K562 (cell line): ENCODE measurements around the gene ALKBH2. TPM values are rescaled to one million over a fixed set of nuclear protein-coding genes. Genes with fewer than 3 reads are reported as not detected.

Experiments
- ATAC-seq: fragments of 200-7000 bp; cut with Tn5 transposase; 3 replicates; pipeline ENCODE4 v1.9.1; 2020; ENCODE audit warnings: moderate library complexity
- BruUV-seq: library from RNA; stranded (reverse); fragments of 400-500 nt; replicated peaks from 2 replicates; lab custom pipeline; 2021; lab: Mats Ljungman, UMichigan
- CTCF ChIA-PET: fragments of 300-600 bp; formaldehyde crosslinking; extraction: SDS; loops from one replicate; lab custom pipeline; 2021; ENCODE audit warnings: low intra/inter-chr PET ratio; lab: Yijun Ruan, JAX
- POLR2A ChIA-PET: fragments of 300-600, 350-650 bp; sonication (Branson Sonifier 250); formaldehyde crosslinking; extraction: SDS; loops from one replicate; lab custom pipeline; 2021; ENCODE audit warnings: antibody characterized with exemption, inconsistent platforms; lab: Yijun Ruan, JAX
- DNase-seq, 4 experiments: peaks; one replicate each; pipeline versions ENCODE4 v3.0.0 to v3.0.0-alpha.2; 2011 to 2018; ENCODE audit warnings: low spot score in 3 of 4, mixed read lengths in 3 of 4; ENCODE audit errors: extremely low read depth in 1 of 4
- FAIRE-seq: peaks from 2 replicates; lab custom pipeline; 2011; peaks lifted over from hg19 to GRCh38; lab: Jason Lieb, UNC
- H2AFZ ChIP-seq: 2 replicates; pipeline ENCODE4 v1.6.0; 2011; ENCODE audit warnings: low read depth, low read length, control low read depth, inconsistent platforms
- H3K27ac ChIP-seq: fragments of 200-600 bp; 3 replicates; pipeline ENCODE4 v1.8.0; 2011; ENCODE audit warnings: low read depth, mild to moderate bottlenecking, control low read depth, inconsistent platforms, low read length, moderate library complexity, mixed read lengths; ENCODE audit errors: extremely low read depth
- H3K27me3 ChIP-seq, 2 experiments: fragments of 300-600 bp in 1 of 2; 2 replicates in 1 of 2; 3 replicates in 1 of 2; pipeline versions ENCODE4 v1.6.0 to v1.8.0; 2011; ENCODE audit warnings: inconsistent platforms in 2 of 2, low read length in 2 of 2, mild to moderate bottlenecking in 1 of 2, mixed read lengths in 1 of 2, moderate library complexity in 1 of 2; ENCODE audit not compliant: control insufficient read depth in 2 of 2, insufficient read depth in 2 of 2
- H3K36me3 ChIP-seq: fragments of 300-600 bp; 3 replicates; pipeline ENCODE4 v1.8.0; 2011; ENCODE audit warnings: mild to moderate bottlenecking, low read length, inconsistent platforms; ENCODE audit not compliant: control insufficient read depth, insufficient read depth
- H3K4me1 ChIP-seq, 2 experiments: fragments of 200-600 bp in 1 of 2; replicated peaks in 1 of 2; 2 replicates in 1 of 2; 3 replicates in 1 of 2; pipeline versions ENCODE4 v1.5.1 to v1.8.0; 2011; ENCODE audit warnings: inconsistent platforms in 2 of 2, low read length in 2 of 2, mild to moderate bottlenecking in 1 of 2, mixed read lengths in 1 of 2, moderate library complexity in 1 of 2; ENCODE audit not compliant: control insufficient read depth in 2 of 2, insufficient read depth in 2 of 2
- H3K4me2 ChIP-seq: 2 replicates; pipeline ENCODE4 v1.6.1; 2011; ENCODE audit warnings: low read length, control low read depth, inconsistent platforms, mixed read lengths; ENCODE audit not compliant: insufficient read depth
- H3K4me3 ChIP-seq: fragments of 200-600 bp; sonication (generic), shearing (Covaris generic); 2 replicates; pipeline ENCODE4 v1.5.1; 2016; ENCODE audit warnings: control low read depth, inconsistent platforms
- H3K79me2 ChIP-seq: fragments of 200-600 bp; 3 replicates; pipeline ENCODE4 v1.8.0; 2011; ENCODE audit warnings: low read length, inconsistent platforms; ENCODE audit not compliant: control insufficient read depth, insufficient read depth
- H3K9ac ChIP-seq, 2 experiments: 2 replicates each; pipeline versions ENCODE4 v1.6.0 to v1.6.1; 2011; ENCODE audit warnings: low read depth in 2 of 2, low read length in 2 of 2, control low read depth in 1 of 2, inconsistent platforms in 1 of 2, mild to moderate bottlenecking in 1 of 2, mixed read lengths in 1 of 2; ENCODE audit not compliant: insufficient read depth in 1 of 2
- H3K9me1 ChIP-seq: one replicate; pipeline ENCODE4 v1.6.0; 2011; ENCODE audit warnings: inconsistent platforms, mild to moderate bottlenecking, low read length, moderate library complexity; ENCODE audit not compliant: control insufficient read depth, insufficient read depth
- H3K9me3 ChIP-seq: replicated peaks from 2 replicates; pipeline ENCODE4 v1.5.1; 2011; ENCODE audit warnings: low read depth, low read length, inconsistent platforms; ENCODE audit not compliant: control insufficient read depth, insufficient read depth
- H4K20me1 ChIP-seq: replicated peaks from 2 replicates; pipeline ENCODE4 v1.6.1; 2011; ENCODE audit warnings: low read length, inconsistent platforms, mixed read lengths; ENCODE audit not compliant: control insufficient read depth, insufficient read depth
- BMI1 ChIP-seq: fragments of 150-350 bp; IDR thresholded peaks from 2 replicates; pipeline ENCODE4 v1.6.1; 2014; ENCODE audit warnings: low read length
- ETS2 ChIP-seq: IDR thresholded peaks from 2 replicates; pipeline ENCODE4 v1.6.1; 2016; ENCODE audit warnings: borderline replicate concordance, missing genetic modification characterization, mild to moderate bottlenecking, moderate library complexity, missing compliant biosample characterization; ENCODE audit not compliant: poor library complexity, severe bottlenecking
- HNRNPH1 ChIP-seq: fragments of 200-400 bp; formaldehyde crosslinking; optimal IDR thresholded peaks from 2 replicates; pipeline ENCODE3; 2017; ENCODE audit warnings: low read depth, mild to moderate bottlenecking, low read length, moderate library complexity
- KAT7 ChIP-seq: sonication (generic); formaldehyde crosslinking; IDR thresholded peaks from 2 replicates; pipeline ENCODE4 v1.8.0; 2022; ENCODE audit warnings: missing genetic modification reagents, mild to moderate bottlenecking, borderline replicate concordance
- SP1 ChIP-seq: sonication (generic); formaldehyde crosslinking; IDR thresholded peaks from 2 replicates; pipeline ENCODE4 v1.8.1; 2022; ENCODE audit warnings: mild to moderate bottlenecking, missing genetic modification reagents
- WHSC1 ChIP-seq: IDR thresholded peaks from one replicate; pipeline ENCODE4 v1.6.1; 2012; ENCODE audit warnings: low read length, control low read depth, inconsistent platforms
- WGBS: fragments of 100-300 bp; shearing (Covaris generic); methylation state at CpG from one replicate; pipeline ENCODE4 v1.1.6; 2016; ENCODE audit warnings: low coverage, mixed read lengths; ENCODE audit not compliant: insufficient coverage; ENCODE audit errors: missing lambda C conversion rate; 5-methylcytosine and 5-hydroxymethylcytosine counted together
- in situ Hi-C: fragments of 300-500 bp; cut with MboI; formaldehyde crosslinking; loops from 4 replicates; pipeline ENCODE4 v1.15.0; 2018; ENCODE audit warnings: inconsistent platforms, mixed read lengths
- intact Hi-C: fragments of 100-400 bp; cut with micrococcal nuclease; formaldehyde crosslinking; loops from 2 replicates; pipeline ENCODE4 v1.14.2; 2022
- polyA plus RNA-seq, 8 experiments: library from polyadenylated mRNA; depleted of rRNA in 4 of 8; stranded (reverse) in 5 of 8; unstranded in 3 of 8; fragments of >200 nt; fragmentation: Nextera tagmentation in 2 of 8; fragmentation: Illumina TruSeq in 1 of 8; extraction: Ambion mirVana in 2 of 8; extraction: Trizol in 1 of 8; gene quantifications; 2 replicates each; pipeline versions ENCODE4 v1.2.1 to v1.2.3, GENCODE V29; 2011 to 2014; ENCODE audit warnings: inconsistent platforms in 1 of 8, missing spikeins in 1 of 8
- total RNA-seq, 7 experiments: library from RNA; depleted of rRNA in 6 of 7; stranded (reverse); fragments of >200 nt in 6 of 7; fragmentation: Illumina TruSeq in 2 of 7; extraction: Trizol in 2 of 7; gene quantifications; 2 replicates each; pipeline versions ENCODE4 v1.2.1 to v1.2.3, GENCODE V29; 2011 to 2021; ENCODE audit warnings: low replicate concordance in 1 of 7
- TF ChIP-seq, protein P1 (sequence below): fragments of 150-350 bp; conservative IDR thresholded peaks from 2 replicates; pipeline ENCODE4 v1.6.1; 2014; ENCODE audit warnings: low read length

Gene ALKBH2
- total and polyA plus RNA-seq, 9 of the 15 experiments (the other 6 are each of a cell fraction or from before 2014, with no cell fraction given): 5.9 to 56.1 (median 41.9) TPM

DNA sequence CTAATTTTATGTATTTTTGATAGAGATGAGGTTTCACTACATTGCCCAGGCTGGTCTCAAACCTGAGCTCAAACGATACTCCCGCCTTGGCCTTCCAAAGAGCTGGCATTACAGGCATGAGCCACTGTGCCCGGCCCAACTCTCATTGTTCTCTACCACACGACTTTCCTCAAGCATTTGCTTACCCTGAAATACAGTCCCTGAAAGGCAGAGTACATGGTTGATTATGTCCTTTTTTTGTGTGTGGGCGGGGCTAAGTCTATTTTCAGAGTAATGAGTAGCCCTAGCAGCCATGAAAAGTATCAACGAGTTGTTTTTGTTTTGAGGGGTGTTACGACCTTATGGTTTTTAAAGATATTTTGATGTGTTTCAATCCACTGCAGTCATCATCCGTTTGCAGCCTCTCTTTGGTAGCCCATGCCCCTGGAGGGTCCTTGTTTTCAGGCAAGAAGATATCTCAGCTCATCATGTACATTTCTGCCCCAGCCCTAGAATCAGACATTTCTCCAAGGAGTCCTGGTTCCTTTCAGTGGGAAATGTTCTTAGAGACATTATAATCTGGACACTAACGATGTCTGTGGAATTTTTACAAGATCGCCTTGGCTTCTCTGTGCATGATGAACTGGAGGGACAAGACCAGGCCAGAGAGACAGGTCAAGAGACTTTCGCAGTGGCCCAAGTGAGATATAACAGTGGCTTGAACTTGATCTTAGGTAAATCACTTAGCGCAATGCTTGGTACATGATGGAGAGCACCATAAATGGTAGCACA is 31.8 kb upstream of the ALKBH2 start:
- no peaks in the 10 kb centered on the region for H3K79me2 ChIP-seq
- no peaks in the 10 kb centered on the region for H3K4me1 ChIP-seq
- ChIA-PET POLR2A (interaction anchor here (0.7 kb wide), 1 partner anchor 15 kb away, joined by 3 read pairs; no protein-coding TSS in a partner anchor), CTCF (no interaction called here)
- FAIRE-seq (no peak), DNase-seq (no peak), ATAC-seq (no peak)
- no peak overlapping the region for H3K4me3 ChIP-seq
- H3K9me3 ChIP-seq: no peaks in the 10 kb centered on the region
- no peak overlapping the region for H3K27ac ChIP-seq
- no peaks in the 10 kb centered on the region for H3K36me3 ChIP-seq
- in situ Hi-C loops (no loop called here), intact Hi-C loops (no loop called here)
- TF ChIP-seq HNRNPH1: no peak
- TF ChIP-seq, protein P1, sequence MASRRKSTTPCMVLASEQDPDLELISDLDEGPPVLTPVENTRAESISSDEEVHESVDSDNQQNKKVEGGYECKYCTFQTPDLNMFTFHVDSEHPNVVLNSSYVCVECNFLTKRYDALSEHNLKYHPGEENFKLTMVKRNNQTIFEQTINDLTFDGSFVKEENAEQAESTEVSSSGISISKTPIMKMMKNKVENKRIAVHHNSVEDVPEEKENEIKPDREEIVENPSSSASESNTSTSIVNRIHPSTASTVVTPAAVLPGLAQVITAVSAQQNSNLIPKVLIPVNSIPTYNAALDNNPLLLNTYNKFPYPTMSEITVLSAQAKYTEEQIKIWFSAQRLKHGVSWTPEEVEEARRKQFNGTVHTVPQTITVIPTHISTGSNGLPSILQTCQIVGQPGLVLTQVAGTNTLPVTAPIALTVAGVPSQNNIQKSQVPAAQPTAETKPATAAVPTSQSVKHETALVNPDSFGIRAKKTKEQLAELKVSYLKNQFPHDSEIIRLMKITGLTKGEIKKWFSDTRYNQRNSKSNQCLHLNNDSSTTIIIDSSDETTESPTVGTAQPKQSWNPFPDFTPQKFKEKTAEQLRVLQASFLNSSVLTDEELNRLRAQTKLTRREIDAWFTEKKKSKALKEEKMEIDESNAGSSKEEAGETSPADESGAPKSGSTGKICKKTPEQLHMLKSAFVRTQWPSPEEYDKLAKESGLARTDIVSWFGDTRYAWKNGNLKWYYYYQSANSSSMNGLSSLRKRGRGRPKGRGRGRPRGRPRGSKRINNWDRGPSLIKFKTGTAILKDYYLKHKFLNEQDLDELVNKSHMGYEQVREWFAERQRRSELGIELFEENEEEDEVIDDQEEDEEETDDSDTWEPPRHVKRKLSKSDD: no peak
- TF ChIP-seq SP1 (CRISPR knock-in tag): no peak
- no peak for TF ChIP-seq WHSC1
- TF ChIP-seq KAT7 (CRISPR knock-in tag): no peak
- TF ChIP-seq ETS2: no peak
- TF ChIP-seq BMI1: no peak
- H3K4me2 ChIP-seq: no peak overlapping the region
- no TSS peak for BruUV-seq
- H2AFZ ChIP-seq: no peak overlapping the region
- WGBS: 10% methylated on average over 12 of the region's 12 CpGs
- no peaks in the 10 kb centered on the region for H3K9me1 ChIP-seq
- H3K9ac ChIP-seq: no peak overlapping the region
- peaks cover 7 to 36% of the 10 kb centered on the region in 2 experiments; a peak in 4 of 5 replicates for H3K27me3 ChIP-seq
- H4K20me1 ChIP-seq: no peaks in the 10 kb centered on the region
